ENCODE results near the gene EPHA3. TPM values are rescaled to one million over a fixed set of nuclear protein-coding genes. Genes with fewer than 3 reads are reported as not detected.

Gene EPHA3
- total RNA-seq, 4 donors from 2014 or later: 13.1 to 25.8 (median 21.2) TPM

- 96% methylated on average over 7 of the region's 7 CpGs for WGBS
- Histone ChIP-seq H3K4me1 (peaks cover 0 to 6% (median 0%) of the 10 kb centered on the region in 4 donors), H3K27ac (replicated peaks in 1 of 4) (no peak overlapping the region), H3K9me3 (no peaks in the 10 kb centered on the region), H3K27me3 (no peaks in the 10 kb centered on the region), H3K36me3 (no peaks in the 10 kb centered on the region), H3K4me3 (no peak overlapping the region)
- TF ChIP-seq CTCF (IDR thresholded peaks at IDR 0.05) (no peak), POLR2AphosphoS5 (IDR thresholded peaks at IDR 0.05) (no peak), EP300 (IDR thresholded peaks at IDR 0.05) (no peak)
- no peak for DNase-seq (ENCODE audit: extremely low spot score)
- intact Hi-C loops (cut with DNase I): no loop called here
Measured at GRCh38 chr3:89256395-89256794, 149.0 kb downstream of the EPHA3 start.

GRCh38 chr3:89256882-89257281 is 149.5 kb downstream of the EPHA3 start:
- intact Hi-C loops (cut with DNase I): no loop called here
- H3K36me3 ChIP-seq: no peaks in the 10 kb centered on the region
- 85% methylated on average over 2 of the region's 2 CpGs for WGBS
- H3K27me3 ChIP-seq: no peaks in the 10 kb centered on the region
- no peak for DNase-seq (ENCODE audit: extremely low spot score)
- no peak for TF ChIP-seq CTCF (IDR thresholded peaks at IDR 0.05)
- no peak for TF ChIP-seq POLR2A (IDR thresholded peaks at IDR 0.05; ENCODE audit: low read depth)
- TF ChIP-seq POLR2AphosphoS5 (IDR thresholded peaks at IDR 0.05): no peak
- TF ChIP-seq EP300 (IDR thresholded peaks at IDR 0.05): no peak
- no peak overlapping the region for H3K4me3 ChIP-seq
- no peaks in the 10 kb centered on the region for H3K9me3 ChIP-seq
- H3K4me1 ChIP-seq: peaks cover 0 to 6% (median 0%) of the 10 kb centered on the region in 4 donors
- H3K27ac ChIP-seq (replicated peaks in 1 of 4): no peak overlapping the region

- H3K27me3 ChIP-seq: no peaks in the 10 kb centered on the region
- H3K27ac ChIP-seq (replicated peaks in 1 of 4): no peak overlapping the region
- DNase-seq (ENCODE audit: extremely low spot score): no peak
- intact Hi-C loops (cut with DNase I): no loop called here
- WGBS: 83% methylated on average over 1 of the region's 1 CpG
- H3K4me1 ChIP-seq: no peaks in the 10 kb centered on the region
- no peaks in the 10 kb centered on the region for H3K9me3 ChIP-seq
- no peaks in the 10 kb centered on the region for H3K36me3 ChIP-seq
- H3K4me3 ChIP-seq: no peak overlapping the region
- no peak for TF ChIP-seq CTCF (IDR thresholded peaks at IDR 0.05)
- TF ChIP-seq POLR2AphosphoS5 (IDR thresholded peaks at IDR 0.05): no peak
- no peak for TF ChIP-seq EP300 (IDR thresholded peaks at IDR 0.05)
- no peak for TF ChIP-seq POLR2A (IDR thresholded peaks at IDR 0.05; ENCODE audit: low read depth)
Measured at GRCh38 chr3:89260721-89261120, 153.3 kb downstream of the EPHA3 start.

GRCh38 chr3:89261673-89262072 is 154.3 kb downstream of the EPHA3 start:
- Histone ChIP-seq H3K9me3 (no peaks in the 10 kb centered on the region), H3K27ac (replicated peaks in 1 of 4) (no peak overlapping the region), H3K27me3 (no peaks in the 10 kb centered on the region), H3K4me1 (no peaks in the 10 kb centered on the region), H3K36me3 (no peaks in the 10 kb centered on the region), H3K4me3 (no peak overlapping the region)
- TF ChIP-seq POLR2AphosphoS5 (IDR thresholded peaks at IDR 0.05): no peak
- no peak for TF ChIP-seq EP300 (IDR thresholded peaks at IDR 0.05)
- no peak for TF ChIP-seq CTCF (IDR thresholded peaks at IDR 0.05)
- TF ChIP-seq POLR2A (IDR thresholded peaks at IDR 0.05; ENCODE audit: low read depth): no peak
- 93% methylated on average over 4 of the region's 4 CpGs for whole genome bisulfite sequencing
- intact Hi-C loops (cut with DNase I): no loop called here
- no peak for DNase-seq (ENCODE audit: extremely low spot score)

GRCh38 chr3:89262309-89262929 is 155.0 kb downstream of the EPHA3 start:
- intact Hi-C loops (cut with DNase I): no loop called here
- DNase-seq (ENCODE audit: extremely low spot score): no peak
- H3K9me3 ChIP-seq: no peaks in the 10 kb centered on the region
- H3K4me1 ChIP-seq: no peaks in the 10 kb centered on the region
- no peak for TF ChIP-seq EP300 (IDR thresholded peaks at IDR 0.05)
- no peak for TF ChIP-seq CTCF (IDR thresholded peaks at IDR 0.05)
- no peak for TF ChIP-seq POLR2AphosphoS5 (IDR thresholded peaks at IDR 0.05)
- TF ChIP-seq POLR2A (IDR thresholded peaks at IDR 0.05; ENCODE audit: low read depth): no peak
- WGBS: 88% methylated on average over 11 of the region's 15 CpGs
- no peaks in the 10 kb centered on the region for H3K36me3 ChIP-seq
- no peaks in the 10 kb centered on the region for H3K27me3 ChIP-seq
- H3K27ac ChIP-seq (replicated peaks in 1 of 4): no peak overlapping the region
- no peak overlapping the region for H3K4me3 ChIP-seq
